OCI-LY7 (cell line): ENCODE measurements around the gene RNF182.

Source experiments
- CTCF ChIP-seq: fragments of 200-600 bp; sonication (generic); conservative IDR thresholded peaks from 2 replicates; pipeline ENCODE4 v1.5.1; 2014; ENCODE audit warnings: mild to moderate bottlenecking, antibody characterized with exemption, low read length, moderate library complexity, mixed read lengths
- EZH2phosphoT487 ChIP-seq: fragments of 200-600 bp; sonication (generic); IDR thresholded peaks from 2 replicates; pipeline ENCODE4 v1.6.1; 2018; ENCODE audit warnings: low read depth, borderline replicate concordance, mild to moderate bottlenecking, mixed run types, antibody characterized with exemption, low read length, moderate library complexity, mixed read lengths

- TF ChIP-seq CTCF: no peak
- no peak for TF ChIP-seq EZH2phosphoT487
Measured at GRCh38 chr6:14016432-14016831, 91.7 kb downstream of the RNF182 start.
